Adipose tissue (tissue), 3 donors: Measurements from ENCODE around the gene ZRANB3. TPM values are rescaled to one million over a fixed set of nuclear protein-coding genes. Genes with fewer than 3 reads are reported as not detected.

Source experiments
- H3K27ac ChIP-seq: one replicate; pipeline ENCODE4 v1.5.1; 2013; ENCODE audit warnings: low read depth, low read length
- WGBS, 3 donors: extraction: QIAGEN DNeasy Blood & Tissue Kit; methylation state at CpG; one replicate each; pipeline ENCODE4 v1.1.7; 2013; 5-methylcytosine and 5-hydroxymethylcytosine counted together
- polyA plus RNA-seq, 3 donors: library from polyadenylated mRNA; stranded (reverse); fragments of 200-250 nt; gene quantifications; one replicate each; pipeline ENCODE4 v1.2.3, GENCODE V29; 2013
- donor health status: healthy with polysubstance abuse.
- donor health status: Bipolar disorder and iron deficiency.
- donor health status: healthy.

ZRANB3 gene
- polyA plus RNA-seq, 3 donors = 1.5 to 2.7 (median 2.0) TPM

DNA sequence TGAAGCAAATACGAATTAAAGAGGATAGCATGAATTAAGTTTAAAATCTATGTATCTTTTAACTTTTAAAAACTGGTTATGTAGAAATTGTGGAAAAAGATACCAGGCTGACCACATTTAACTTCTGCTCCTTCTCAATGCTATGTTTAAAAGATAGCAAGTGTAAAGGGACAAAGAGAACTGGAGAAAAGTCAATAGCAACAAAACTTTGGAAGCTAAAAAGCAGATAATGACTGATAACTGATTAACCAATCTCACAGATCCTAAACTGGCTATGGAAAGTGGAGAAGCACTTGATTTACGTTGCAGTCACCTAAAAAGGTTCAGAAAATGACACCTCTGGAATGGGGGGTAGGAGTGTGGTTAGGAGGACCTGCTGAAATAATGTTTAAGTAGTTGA, 254.5 kb downstream of the ZRANB3 start:
- H3K27ac ChIP-seq = no peak overlapping the region
- WGBS, 3 donors = 63 to 89% (median 89%) methylated on average over 2 of the region's 2 CpGs

- H3K27ac ChIP-seq = no peak overlapping the region
- WGBS, 3 donors = 67 to 97% (median 87%) methylated on average over 2 of the region's 2 CpGs
Observed at GRCh38 chr2:135271006-135271405, 260.0 kb downstream of the ZRANB3 start.

GRCh38 chr2:135265960-135266490, 265.0 kb downstream of the ZRANB3 start:
- H3K27ac ChIP-seq = no peak overlapping the region
- WGBS, 3 donors = 88 to 93% (median 93%) methylated on average over 6 of the region's 6 CpGs

- WGBS, 3 donors = 96 to 99% (median 97%) methylated on average over 6 of the region's 6 CpGs
- H3K27ac ChIP-seq = no peak overlapping the region
Observed at GRCh38 chr2:135259123-135259522, 271.9 kb downstream of the ZRANB3 start.

GRCh38 chr2:135258193-135258592, 272.8 kb downstream of the ZRANB3 start:
- no peak overlapping the region for H3K27ac ChIP-seq
- 92 to 97% (median 95%) methylated on average over 4 of the region's 4 CpGs for WGBS, 3 donors

GRCh38 chr2:135257383-135258090, 273.5 kb downstream of the ZRANB3 start:
- H3K27ac ChIP-seq = no peak overlapping the region
- WGBS, 3 donors = 75 to 94% (median 85%) methylated on average over 2 of the region's 2 CpGs

DNA sequence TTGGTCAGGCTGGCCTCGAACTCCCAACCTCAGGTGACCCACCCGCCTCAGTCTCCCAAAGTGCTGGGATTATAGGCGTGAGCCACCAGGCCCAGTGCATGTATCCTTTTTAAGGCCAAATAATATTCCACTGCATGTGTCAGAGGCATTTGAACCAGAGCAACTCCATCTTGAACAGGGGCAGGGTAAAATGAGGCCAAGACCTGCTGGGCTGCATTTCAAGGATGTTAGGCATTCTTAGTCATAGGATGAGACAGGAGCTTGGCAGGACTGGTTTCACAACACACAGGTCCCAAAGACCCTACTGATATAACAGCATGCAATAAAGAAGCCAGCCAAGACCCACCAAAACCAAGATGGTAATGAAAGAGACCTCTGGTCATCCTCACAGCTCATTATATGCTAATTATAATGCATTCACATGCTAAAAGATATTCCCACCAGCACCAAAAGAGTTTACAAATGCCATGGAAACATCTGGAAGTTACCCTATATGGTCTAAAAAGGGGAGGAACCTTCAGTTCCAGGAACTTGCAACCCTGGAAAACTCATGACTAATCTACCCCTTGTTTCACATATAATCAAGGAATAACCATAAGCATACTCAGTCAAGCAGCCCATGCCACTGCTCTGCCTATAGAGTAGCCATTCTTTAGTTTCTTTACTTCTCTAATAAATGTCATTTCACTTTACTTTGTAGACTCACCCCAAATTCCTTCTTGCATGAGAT, 274.3 kb downstream of the ZRANB3 start:
- no peak overlapping the region for H3K27ac ChIP-seq
- WGBS, 3 donors = 96 to 100% (median 98%) methylated on average over 3 of the region's 3 CpGs

- 89 to 96% (median 91%) methylated on average over 1 of the region's 1 CpG for WGBS, 3 donors
- no peak overlapping the region for H3K27ac ChIP-seq
Observed at GRCh38 chr2:135255208-135255607, 275.8 kb downstream of the ZRANB3 start.

GRCh38 chr2:135252805-135253458, 278.1 kb downstream of the ZRANB3 start:
- WGBS, 3 donors = 77 to 91% (median 91%) methylated on average over 2 of the region's 2 CpGs
- no peak overlapping the region for H3K27ac ChIP-seq

DNA sequence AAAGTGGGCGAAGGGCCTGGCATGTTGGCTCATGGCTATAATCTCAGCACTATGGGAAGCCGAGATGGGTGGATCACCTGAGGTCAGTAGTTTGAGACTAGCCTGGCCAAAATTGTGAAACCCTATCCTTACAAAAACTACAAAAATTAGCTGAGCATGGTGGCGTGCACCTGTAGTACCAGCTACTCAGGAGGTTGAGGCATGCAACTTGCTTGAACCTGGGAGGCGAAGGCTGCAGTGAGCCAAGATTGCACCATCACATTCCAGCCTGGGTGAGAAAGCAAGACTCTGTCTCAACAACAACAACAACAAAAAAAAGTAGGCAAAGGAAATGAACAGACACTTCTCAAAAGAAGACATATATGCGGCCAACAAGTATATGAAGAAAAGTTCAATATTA, 282.4 kb downstream of the ZRANB3 start:
- 95 to 97% (median 96%) methylated on average over 5 of the region's 5 CpGs for WGBS, 3 donors
- no peak overlapping the region for H3K27ac ChIP-seq

DNA sequence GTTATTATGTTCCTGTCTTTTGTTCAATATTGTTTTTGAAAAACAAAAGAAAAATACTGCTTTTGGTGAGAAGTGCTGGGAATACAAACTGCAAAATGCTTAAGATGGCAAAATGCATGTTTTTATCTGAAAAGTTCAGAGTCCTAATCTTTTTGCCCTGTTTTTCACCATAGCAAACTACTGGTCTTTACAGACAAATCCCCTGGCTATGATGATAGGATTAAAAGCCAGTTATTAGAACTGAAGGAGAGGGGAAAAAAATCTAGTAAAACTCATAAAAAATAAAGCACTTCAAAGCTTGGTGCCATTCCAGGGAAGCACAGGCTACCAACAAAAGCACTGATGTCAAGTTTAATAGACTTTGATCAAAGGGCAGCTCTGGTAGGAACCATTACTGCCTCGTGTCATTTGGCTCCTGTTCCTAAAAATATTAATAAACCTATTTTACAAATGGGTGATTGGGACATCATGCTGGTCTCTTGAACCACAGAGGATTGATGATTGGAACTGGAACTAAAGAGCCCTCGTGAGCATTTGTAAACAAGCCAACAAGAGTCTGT, 284.2 kb downstream of the ZRANB3 start:
- 59 to 67% (median 62%) methylated on average over 2 of the region's 2 CpGs for WGBS, 3 donors
- no peak overlapping the region for H3K27ac ChIP-seq

GRCh38 chr2:135245071-135245470, 285.9 kb downstream of the ZRANB3 start:
- H3K27ac ChIP-seq = no peak overlapping the region

- 86 to 96% (median 89%) methylated on average over 2 of the region's 2 CpGs for WGBS, 3 donors
- no peak overlapping the region for H3K27ac ChIP-seq
Observed at GRCh38 chr2:135238651-135239050, 292.4 kb downstream of the ZRANB3 start.

- no peak overlapping the region for H3K27ac ChIP-seq
- WGBS, 3 donors = 28 to 39% (median 35%) methylated on average over 1 of the region's 1 CpG
Observed at GRCh38 chr2:135230150-135230549, 300.9 kb downstream of the ZRANB3 start.

- WGBS, 3 donors = 75 to 97% (median 82%) methylated on average over 1 of the region's 1 CpG
Observed at GRCh38 chr2:135227386-135227785, 303.6 kb downstream of the ZRANB3 start.

GRCh38 chr2:135226961-135227360, 304.1 kb downstream of the ZRANB3 start:
- no peak overlapping the region for H3K27ac ChIP-seq
- WGBS, 3 donors = 15 to 73% (median 66%) methylated on average over 1 of the region's 1 CpG

More at GRCh38 chr2:135227386-135227785, 303.6 kb downstream of the ZRANB3 start:
- no peak overlapping the region for H3K27ac ChIP-seq

- H3K27ac ChIP-seq = no peak overlapping the region
Observed at GRCh38 chr2:135225781-135226180, 305.2 kb downstream of the ZRANB3 start.

DNA sequence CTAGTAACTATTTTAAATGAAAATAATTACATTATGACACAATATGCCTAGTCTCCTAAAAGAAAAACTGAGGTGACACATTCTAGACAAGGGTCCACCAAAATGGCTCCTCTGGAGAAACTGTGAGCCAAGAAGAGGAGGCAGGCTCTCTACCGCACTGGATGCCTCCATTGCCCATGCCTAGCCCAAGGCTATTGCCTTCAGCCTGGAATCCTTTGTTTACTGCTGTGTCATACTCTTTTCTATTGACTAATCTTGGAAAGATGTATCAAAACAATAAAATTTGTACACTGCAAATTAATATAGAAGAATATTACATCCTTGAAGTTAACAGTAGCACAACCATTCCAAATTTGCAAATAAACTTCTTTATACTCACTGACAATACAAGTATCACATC, 311.8 kb downstream of the ZRANB3 start:
- no peak overlapping the region for H3K27ac ChIP-seq
- 90 to 100% (median 96%) methylated on average over 1 of the region's 1 CpG for WGBS, 3 donors

DNA sequence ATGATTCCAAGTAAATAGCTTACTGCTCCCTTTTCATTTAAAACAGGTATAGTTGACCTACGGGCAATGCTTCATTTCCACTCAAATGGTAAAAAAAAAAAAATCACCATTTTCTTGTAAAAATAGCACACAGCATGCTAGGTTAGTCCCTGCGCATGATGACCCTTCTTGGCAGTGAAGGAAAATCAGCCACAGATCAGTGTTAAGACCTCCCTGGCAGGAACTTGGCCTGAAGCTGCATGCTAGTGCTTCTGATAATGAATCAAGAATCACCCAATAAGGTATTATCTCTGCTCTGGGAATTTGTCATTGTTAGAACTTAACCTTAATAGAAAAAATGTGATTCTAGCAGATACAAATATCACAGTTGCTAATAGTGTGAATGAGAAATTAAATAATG, 312.6 kb downstream of the ZRANB3 start:
- WGBS, 3 donors = 95 to 98% (median 97%) methylated on average over 2 of the region's 2 CpGs
- no peak overlapping the region for H3K27ac ChIP-seq
